GM19043 (cell line): ENCODE measurements around the gene GLIPR2.
"Not testable (repeated sequence)": the region's sequence is repeated elsewhere in the genome, so short reads cannot be mapped to it uniquely, and the experiment has no call there.

Experiments
- ATAC-seq: cut with Tn5 transposase; IDR thresholded peaks from one replicate; pipeline ENCODE4 v1.9.1; 2021; ENCODE audit warnings: low read depth; ENCODE audit not compliant: unreplicated experiment

GLIPR2 gene

GRCh38 chr9:36121971-36122370, 14.6 kb upstream of the GLIPR2 start:
- ATAC-seq, result no peak

- ATAC-seq, result no peak
Observed at GRCh38 chr9:36123515-36123914, 13.0 kb upstream of the GLIPR2 start.

GRCh38 chr9:36125062-36125855, 11.3 kb upstream of the GLIPR2 start:
- no peak for ATAC-seq

- no peak for ATAC-seq
Observed at GRCh38 chr9:36126016-36126730, 10.4 kb upstream of the GLIPR2 start.

- no peak for ATAC-seq
Observed at GRCh38 chr9:36127652-36128244, 8.8 kb upstream of the GLIPR2 start.

GRCh38 chr9:36128349-36128748, 8.2 kb upstream of the GLIPR2 start:
- ATAC-seq, result no peak

- ATAC-seq, result no peak
Observed at GRCh38 chr9:36129139-36129538, 7.4 kb upstream of the GLIPR2 start.

- not testable (repeated sequence) for ATAC-seq
Observed at GRCh38 chr9:36131666-36132065, 4.9 kb upstream of the GLIPR2 start.

GRCh38 chr9:36132086-36132485, 4.4 kb upstream of the GLIPR2 start:
- ATAC-seq, result no peak

- no peak for ATAC-seq
Observed at GRCh38 chr9:36134761-36135505, 1.6 kb upstream of the GLIPR2 start.

GRCh38 chr9:36135741-36136271, 727 bp upstream of the GLIPR2 start:
- no peak for ATAC-seq

- ATAC-seq, result peak; percentile 26
Observed at GRCh38 chr9:36136894-36137391, 410 bp downstream of the GLIPR2 start.

- no peak for ATAC-seq
Observed at GRCh38 chr9:36137392-36138004, 965 bp downstream of the GLIPR2 start.

- no peak for ATAC-seq
Observed at GRCh38 chr9:36138496-36138895, 2.0 kb downstream of the GLIPR2 start.

GRCh38 chr9:36138901-36139300, 2.4 kb downstream of the GLIPR2 start:
- no peak for ATAC-seq

- no peak for ATAC-seq
Observed at GRCh38 chr9:36140086-36141084, 3.9 kb downstream of the GLIPR2 start.

- ATAC-seq, result no peak
Observed at GRCh38 chr9:36141288-36141687, 4.8 kb downstream of the GLIPR2 start.

- ATAC-seq, result no peak
Observed at GRCh38 chr9:36141761-36142160, 5.2 kb downstream of the GLIPR2 start.
